Middle frontal gyrus (tissue), 1 donor: ENCODE results near the gene NACC1.
"Not testable (repeated sequence)": the region's sequence is repeated elsewhere in the genome, so short reads cannot be mapped to it uniquely, and the experiment has no call there.

Experiments used
- DNase-seq: peaks from one replicate; pipeline ENCODE4 v3.0.0-alpha.2; 2015; ENCODE audit warnings: low spot score; ENCODE audit errors: extremely low spot score

Gene NACC1

GRCh38 chr19:13164343-13165161 lies 46.5 kb downstream of the NACC1 start:
- no peak for DNase-seq

- no peak for DNase-seq
Observed at GRCh38 chr19:13165162-13165997, 47.3 kb downstream of the NACC1 start.

- DNase-seq, result not testable (repeated sequence)
Observed at GRCh38 chr19:13166151-13166550, 48.1 kb downstream of the NACC1 start.

- DNase-seq, result no peak
Observed at GRCh38 chr19:13169769-13170168, 51.7 kb downstream of the NACC1 start.

- no peak for DNase-seq
Observed at GRCh38 chr19:13171146-13171545, 53.1 kb downstream of the NACC1 start.

GRCh38 chr19:13172346-13173138 lies 54.5 kb downstream of the NACC1 start:
- DNase-seq, result no peak

GRCh38 chr19:13173139-13173737 lies 55.2 kb downstream of the NACC1 start:
- no peak for DNase-seq

GRCh38 chr19:13176345-13176744 lies 58.3 kb downstream of the NACC1 start:
- DNase-seq, result no peak

- DNase-seq, result not testable (repeated sequence)
Observed at GRCh38 chr19:13177584-13177983, 59.5 kb downstream of the NACC1 start.

DNA sequence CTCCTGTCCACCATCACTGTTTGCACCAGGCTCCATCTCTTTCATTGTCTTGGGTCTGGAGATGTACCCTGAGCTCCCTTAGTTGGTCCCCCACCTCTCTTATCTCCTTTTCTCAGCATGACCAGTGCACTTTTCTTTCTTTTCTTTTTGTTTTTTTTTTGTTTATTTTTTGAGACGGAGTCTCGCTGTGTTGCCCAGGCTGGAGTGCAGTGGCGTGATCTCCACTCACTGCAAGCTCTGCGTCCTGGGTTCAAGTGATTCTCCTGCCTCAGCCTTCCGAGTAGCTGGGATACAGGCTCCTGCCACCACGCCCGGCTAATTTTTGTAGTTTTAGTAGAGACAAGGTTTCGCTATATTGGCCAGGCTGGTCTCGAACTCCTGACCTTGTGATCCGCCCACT lies 60.2 kb downstream of the NACC1 start:
- DNase-seq, result not testable (repeated sequence)

- no peak for DNase-seq
Observed at GRCh38 chr19:13181747-13182388, 63.8 kb downstream of the NACC1 start.

- not testable (repeated sequence) for DNase-seq
Observed at GRCh38 chr19:13184926-13185325, 66.9 kb downstream of the NACC1 start.

DNA sequence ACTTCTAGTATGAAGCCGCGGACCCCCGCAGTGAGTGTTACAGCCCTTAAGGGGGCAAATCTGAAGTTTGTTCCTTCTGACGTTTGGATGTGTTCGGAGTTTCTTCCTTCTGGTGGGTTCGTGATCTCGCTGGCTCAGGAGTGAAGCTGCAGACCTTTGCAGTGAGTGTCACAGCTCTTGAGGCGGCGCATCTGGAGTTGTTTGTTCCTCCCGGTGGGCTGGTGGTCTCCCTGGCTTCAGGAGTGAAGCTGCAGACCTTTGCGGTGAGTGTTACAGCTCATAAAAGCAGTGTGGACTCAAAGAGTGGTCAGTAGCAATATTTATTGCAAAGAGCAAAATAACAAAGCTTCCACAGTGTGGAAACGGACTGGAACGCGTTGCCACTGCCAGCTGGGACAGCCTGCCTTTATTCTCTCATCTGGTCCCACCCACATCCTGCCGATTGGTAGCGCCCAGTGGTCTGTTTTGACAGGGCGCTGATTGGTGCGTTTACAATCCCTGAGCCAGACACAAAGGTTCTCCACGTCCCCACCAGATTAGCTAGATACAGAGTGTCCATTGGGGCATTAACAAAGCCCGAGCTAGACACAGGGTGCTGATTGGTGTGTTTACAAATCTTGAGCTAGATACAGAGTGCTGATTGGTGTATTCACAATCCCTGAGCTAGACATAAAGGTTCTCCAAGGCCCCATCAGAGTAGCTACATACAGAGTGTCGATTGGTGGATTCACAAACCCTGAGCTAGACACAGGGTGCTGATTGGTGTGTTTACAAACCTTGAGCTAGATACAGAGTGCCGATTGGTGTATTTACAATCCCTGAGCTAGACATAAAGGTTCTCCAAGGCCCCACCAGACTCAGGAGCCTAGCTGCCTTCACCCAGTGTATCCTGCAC lies 67.9 kb downstream of the NACC1 start:
- DNase-seq, result not testable (repeated sequence)

DNA sequence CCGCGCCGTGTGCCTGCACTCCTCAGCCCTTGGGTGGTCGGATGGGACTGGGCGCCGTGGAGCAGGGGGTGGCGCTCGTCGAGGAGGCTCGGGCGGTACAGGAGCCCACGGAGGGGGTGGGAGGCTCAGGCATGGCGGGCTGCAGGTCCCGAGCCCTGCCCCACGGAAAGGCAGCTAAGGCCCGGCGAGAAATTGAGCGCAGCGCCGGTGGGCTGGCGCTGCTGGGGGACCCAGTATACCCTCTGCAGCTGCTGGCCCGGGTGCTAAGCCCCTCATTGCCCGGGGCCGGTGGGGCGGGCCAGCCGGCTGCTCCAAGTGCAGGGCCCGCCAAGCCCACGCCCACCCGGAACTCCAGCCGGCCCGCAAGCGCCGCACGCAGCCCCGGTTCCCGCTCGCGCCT lies 68.6 kb downstream of the NACC1 start:
- not testable (repeated sequence) for DNase-seq

GRCh38 chr19:13187419-13187818 lies 69.4 kb downstream of the NACC1 start:
- no peak for DNase-seq

DNA sequence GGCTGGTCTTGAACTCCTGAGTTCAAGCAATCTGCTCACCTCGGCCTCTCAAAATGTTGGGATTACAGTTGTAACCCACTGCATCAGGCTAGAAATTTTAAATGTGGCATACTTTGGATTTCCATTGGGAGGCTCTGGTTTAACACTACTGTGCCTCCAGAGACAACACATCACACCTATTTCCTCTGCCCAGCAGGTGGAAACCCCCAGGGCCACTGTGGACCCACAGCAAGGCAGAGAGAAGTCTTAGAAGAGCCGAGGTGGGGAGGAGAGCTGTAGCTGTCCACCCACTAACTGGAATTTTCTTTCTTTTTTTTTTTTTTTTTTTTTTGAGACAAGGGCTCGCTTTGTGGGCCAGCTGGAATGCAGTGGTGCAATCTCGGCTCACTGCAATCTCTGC lies 71.5 kb downstream of the NACC1 start:
- no peak for DNase-seq
